T-cell (primary cell): ENCODE measurements around the gene CDK11A. TPM values are rescaled to one million over a fixed set of nuclear protein-coding genes. Genes with fewer than 3 reads are reported as not detected.
"Not testable (repeated sequence)": the region's sequence is repeated elsewhere in the genome, so short reads cannot be mapped to it uniquely, and the experiment has no call there.

Source experiments
- ATAC-seq, 4 experiments: fragments of 200-7000 bp in 3 of 4; fragments of 150-1000 bp in 1 of 4; cut with Tn5 transposase; replicated peaks in 1 of 4; 1 replicate in 3 of 4; 2 replicates in 1 of 4; pipeline ENCODE4 v1.10.0; 2021; ENCODE audit warnings: moderate library complexity in 3 of 4, mild to moderate bottlenecking in 2 of 4, moderate number of reproducible peaks in 1 of 4
- CTCF ChIA-PET, 2 donors: fragments of 300-600 bp; sonication (Branson Sonifier 250); formaldehyde crosslinking; loops; one replicate each; lab custom pipeline; 2022; ENCODE audit warnings: antibody characterized with exemption in 2 of 2; lab: Charles Lee
- POLR2A ChIA-PET, 2 donors: fragments of 300-600 bp; sonication (Branson Sonifier 250); formaldehyde crosslinking; loops; one replicate each; lab custom pipeline; 2022; ENCODE audit warnings: antibody characterized with exemption in 2 of 2; lab: Charles Lee
- DNase-seq, 35 experiments: peaks; one replicate each; pipeline versions ENCODE4 v3.0.0 to v3.0.0-alpha.2; 2013 to 2023
- H3K27ac ChIP-seq: one replicate; pipeline ENCODE4 v1.5.1; 2013; ENCODE audit warnings: low read length
- H3K27me3 ChIP-seq, 2 experiments: replicated peaks in 1 of 2; 1 replicate in 1 of 2; 2 replicates in 1 of 2; pipeline versions ENCODE4 v1.6.1 to v1.7.0; 2013; ENCODE audit warnings: low read length in 1 of 2, mixed read lengths in 1 of 2; ENCODE audit not compliant: control insufficient read depth in 2 of 2, insufficient read depth in 2 of 2; ENCODE audit errors: extremely low read depth in 1 of 2
- H3K36me3 ChIP-seq, 2 donors: 1 replicate in 1 of 2; 2 replicates in 1 of 2; pipeline versions ENCODE4 v1.6.1 to v1.7.0; 2013; ENCODE audit warnings: low read length in 1 of 2; ENCODE audit not compliant: control insufficient read depth in 2 of 2, insufficient read depth in 1 of 2; ENCODE audit errors: extremely low read depth in 1 of 2
- H3K4me1 ChIP-seq, 2 experiments: 1 replicate in 1 of 2; 2 replicates in 1 of 2; pipeline versions ENCODE4 v1.6.1 to v1.7.0; 2013; ENCODE audit warnings: low read length in 2 of 2, mixed read lengths in 1 of 2; ENCODE audit not compliant: insufficient read depth in 2 of 2, control insufficient read depth in 1 of 2; ENCODE audit errors: extremely low read depth in 1 of 2
- H3K4me3 ChIP-seq, 2 donors: 1 replicate in 1 of 2; 2 replicates in 1 of 2; pipeline versions ENCODE4 v1.5.1 to v1.7.0; 2013; ENCODE audit warnings: mild to moderate bottlenecking in 2 of 2, low read length in 1 of 2, moderate library complexity in 1 of 2; ENCODE audit not compliant: control insufficient read depth in 1 of 2; ENCODE audit errors: extremely low read depth in 1 of 2
- H3K9me3 ChIP-seq: 2 replicates; pipeline ENCODE4 v1.7.0; 2013
- H3K27ac Mint-ChIP-seq, 2 donors: one replicate each; pipeline ENCODE4 v1.8.0; 2020 to 2021; ENCODE audit warnings: mild to moderate bottlenecking in 2 of 2, mixed read lengths in 2 of 2
- H3K27me3 Mint-ChIP-seq, 2 donors: one replicate each; pipeline ENCODE4 v1.8.0; 2021 to 2022; ENCODE audit warnings: mixed read lengths in 2 of 2
- H3K36me3 Mint-ChIP-seq: one replicate; pipeline ENCODE4 v1.8.0; 2021; ENCODE audit warnings: mixed read lengths
- H3K4me1 Mint-ChIP-seq, 3 donors: one replicate each; pipeline ENCODE4 v1.8.0; 2020 to 2022; ENCODE audit warnings: mixed read lengths in 3 of 3, mild to moderate bottlenecking in 1 of 3
- H3K4me3 Mint-ChIP-seq, 3 donors: one replicate each; pipeline ENCODE4 v1.8.0; 2020 to 2022; ENCODE audit warnings: mild to moderate bottlenecking in 3 of 3, mixed read lengths in 3 of 3, moderate library complexity in 3 of 3
- H3K9me3 Mint-ChIP-seq, 3 donors: one replicate each; pipeline ENCODE4 v1.8.0; 2020 to 2022; ENCODE audit warnings: mixed read lengths in 3 of 3
- WGBS: methylation state at CpG from one replicate; pipeline ENCODE4 v1.1.5; 2013; ENCODE audit warnings: missing lambda C conversion rate; ENCODE audit not compliant: insufficient coverage; 5-methylcytosine and 5-hydroxymethylcytosine counted together
- total RNA-seq, 35 experiments: library from RNA in 6 of 35; stranded (reverse) in 6 of 35; fragments of 120-200 nt in 1 of 35; gene quantifications; one replicate each; pipeline versions ENCODE4 v1.2.1 to v1.2.4 and lab custom pipeline; 2013 to 2026

CDK11A gene
- total RNA-seq, 5 donors from 2014 or later (not counting 1 experiment from before 2014, with no cell fraction given): 109 to 243 (median 182) TPM

DNA sequence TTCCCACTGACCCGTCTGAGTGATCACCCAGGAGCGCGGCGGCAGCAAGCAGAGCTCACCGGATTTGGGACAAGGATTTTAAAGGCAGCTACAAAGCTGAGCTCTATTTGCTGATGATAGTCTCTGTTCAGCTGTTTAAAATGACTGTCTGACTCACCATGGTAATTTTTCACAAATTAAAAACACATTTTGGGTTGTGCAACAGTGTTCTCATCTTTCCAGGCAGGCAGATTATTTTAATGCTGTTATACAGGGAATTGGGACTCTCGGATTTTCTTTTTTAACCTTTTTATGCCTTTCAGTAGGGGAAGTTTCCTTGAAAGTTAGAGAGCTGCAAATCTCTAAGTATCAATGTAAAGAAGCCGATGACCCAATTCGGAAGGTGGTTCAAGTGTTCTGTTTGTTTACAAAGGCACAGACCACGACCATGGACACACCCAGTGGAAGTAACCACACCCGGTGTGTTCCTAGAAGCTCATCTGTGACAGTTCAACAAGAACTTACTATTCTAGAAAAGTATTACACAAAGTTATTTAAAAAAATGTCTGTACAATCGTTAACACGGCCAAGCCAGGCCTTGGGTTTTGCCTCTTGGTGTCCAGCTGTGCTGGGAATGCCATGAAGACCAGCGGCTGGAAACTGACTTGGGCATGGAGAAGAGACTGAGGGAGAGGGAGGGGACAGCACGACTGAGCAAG is 4.3 kb upstream of the CDK11A start:
- H3K9me3 Mint-ChIP-seq, H3K27me3 ChIP-seq, H3K36me3 Mint-ChIP-seq, H3K9me3 ChIP-seq, POLR2A ChIA-PET, H3K27me3 Mint-ChIP-seq, H3K4me3 ChIP-seq: not testable (repeated sequence)
- H3K4me3 Mint-ChIP-seq: peak overlapping the region; percentile 44 to 75 (median 69)
- peaks cover 0 to 28% of the 10 kb centered on the region in 2 donors for H3K36me3 ChIP-seq
- H3K4me1 Mint-ChIP-seq: peaks cover 9 to 22% (median 19%) of the 10 kb centered on the region in 3 donors
- DNase-seq (peak in 25 of 35 experiments; percentile 11 to 51 (median 24)), ATAC-seq (peak in 3 of 4 experiments; percentile 48 to 56 (median 49))
- H3K27ac ChIP-seq: peak overlapping the region; percentile 63
- CTCF ChIA-PET: interaction anchor here in 1 of 2 donors (1.5 kb wide), 1 partner anchor 63 kb away, joined by 4 read pairs; no protein-coding TSS in a partner anchor
- WGBS: no CpG with 5 or more reads among the region's 14 CpGs
- H3K27ac Mint-ChIP-seq: peak overlapping the region; percentile 91 to 100
- H3K4me1 ChIP-seq: peaks cover 6 to 23% of the 10 kb centered on the region in 2 experiments

- H3K36me3 Mint-ChIP-seq, POLR2A ChIA-PET, H3K27me3 ChIP-seq, CTCF ChIA-PET, H3K4me3 ChIP-seq, ATAC-seq, H3K4me3 Mint-ChIP-seq, DNase-seq, H3K9me3 Mint-ChIP-seq, H3K27ac ChIP-seq, H3K9me3 ChIP-seq, H3K27me3 Mint-ChIP-seq: not testable (repeated sequence)
- Mint-ChIP-seq H3K4me1 (peaks cover 9 to 22% (median 19%) of the 10 kb centered on the region in 3 donors), H3K27ac (peak overlapping the region in 1 of 2 donors; percentile 52)
- WGBS: 86% methylated on average over 1 of the region's 12 CpGs
- Histone ChIP-seq H3K36me3 (peaks cover 0 to 19% of the 10 kb centered on the region in 2 donors), H3K4me1 (peaks cover 6 to 24% of the 10 kb centered on the region in 2 experiments)
Observed at GRCh38 chr1:1727131-1727651, 3.0 kb upstream of the CDK11A start.

GRCh38 chr1:1726088-1726487 is 1.9 kb upstream of the CDK11A start:
- H3K9me3 ChIP-seq, DNase-seq, H3K27me3 Mint-ChIP-seq, H3K9me3 Mint-ChIP-seq, H3K36me3 Mint-ChIP-seq, H3K27ac ChIP-seq, H3K4me3 ChIP-seq, ATAC-seq, CTCF ChIA-PET, H3K27me3 ChIP-seq, POLR2A ChIA-PET: not testable (repeated sequence)
- WGBS: 98% methylated on average over 16 of the region's 17 CpGs
- peak overlapping the region in 1 of 2 donors; percentile 22 for H3K27ac Mint-ChIP-seq
- peaks cover 9 to 28% (median 22%) of the 10 kb centered on the region in 3 donors for H3K4me1 Mint-ChIP-seq
- Histone ChIP-seq H3K36me3 (peaks cover 0 to 18% of the 10 kb centered on the region in 2 donors), H3K4me1 (peaks cover 6 to 24% of the 10 kb centered on the region in 2 experiments)
- peak overlapping the region in 2 of 3 donors; percentile 22 to 34 for H3K4me3 Mint-ChIP-seq

DNA sequence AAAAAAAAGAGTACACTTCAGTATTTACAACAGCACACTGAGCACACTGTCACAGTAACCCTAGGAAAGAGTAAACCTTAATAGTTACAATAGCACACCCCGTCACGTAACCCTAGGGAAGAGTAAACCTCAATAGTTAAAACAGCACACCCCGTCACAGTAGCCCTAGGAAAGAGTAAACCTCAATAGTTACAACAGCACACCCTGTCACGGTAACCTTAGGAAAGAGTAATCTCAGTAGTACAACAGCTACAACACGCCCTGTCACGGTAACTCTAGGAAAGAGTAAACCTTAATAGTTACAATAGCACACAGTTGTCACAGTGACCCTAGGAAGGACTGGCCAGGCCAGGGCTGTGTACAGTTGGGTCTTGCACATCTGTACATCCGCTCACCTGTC is 3.0 kb downstream of the CDK11A start:
- Histone ChIP-seq H3K4me3 (no peak overlapping the region), H3K9me3 (no peaks in the 10 kb centered on the region), H3K27me3 (no peaks in the 10 kb centered on the region), H3K27ac (no peak overlapping the region), H3K36me3 (peaks cover 7 to 32% of the 10 kb centered on the region in 2 donors), H3K4me1 (peaks cover 0 to 7% of the 10 kb centered on the region in 2 experiments)
- Mint-ChIP-seq H3K27me3 (no peaks in the 10 kb centered on the region), H3K27ac (no peak overlapping the region), H3K36me3 (peaks cover 28% of the 10 kb centered on the region), H3K4me3 (peak overlapping the region in 1 of 3 donors; percentile 2), H3K4me1 (peaks cover 0 to 12% (median 10%) of the 10 kb centered on the region in 3 donors), H3K9me3 (no peaks in the 10 kb centered on the region)
- no peak for ATAC-seq
- CTCF ChIA-PET: no interaction called here
- DNase-seq: no peak
- WGBS: 100% methylated on average over 3 of the region's 7 CpGs
- POLR2A ChIA-PET: no interaction called here

GRCh38 chr1:1715109-1715883 is 8.9 kb downstream of the CDK11A start:
- H3K4me1 ChIP-seq, CTCF ChIA-PET, ATAC-seq, H3K9me3 ChIP-seq, H3K27ac ChIP-seq, H3K9me3 Mint-ChIP-seq, H3K27me3 ChIP-seq, POLR2A ChIA-PET, H3K4me3 ChIP-seq, H3K27ac Mint-ChIP-seq, H3K4me3 Mint-ChIP-seq, DNase-seq, H3K4me1 Mint-ChIP-seq, H3K27me3 Mint-ChIP-seq: not testable (repeated sequence)
- H3K36me3 Mint-ChIP-seq: peaks cover 34% of the 10 kb centered on the region
- peaks cover 16 to 25% of the 10 kb centered on the region in 2 donors for H3K36me3 ChIP-seq
- 92% methylated on average over 9 of the region's 18 CpGs for WGBS

- no CpG with 5 or more reads among the region's 20 CpGs for whole genome bisulfite sequencing
- H3K27me3 Mint-ChIP-seq, ATAC-seq, H3K4me1 Mint-ChIP-seq, H3K36me3 Mint-ChIP-seq, DNase-seq, H3K27me3 ChIP-seq, H3K4me1 ChIP-seq, H3K4me3 Mint-ChIP-seq, H3K27ac ChIP-seq, CTCF ChIA-PET, H3K27ac Mint-ChIP-seq, H3K9me3 ChIP-seq, H3K4me3 ChIP-seq, POLR2A ChIA-PET, H3K9me3 Mint-ChIP-seq: not testable (repeated sequence)
- peaks cover 0 to 13% of the 10 kb centered on the region in 2 donors for H3K36me3 ChIP-seq
Observed at GRCh38 chr1:1707897-1708296, 16.3 kb downstream of the CDK11A start.
